22Rv1 (cell line): ENCODE results near the gene THADA.

Experiments
- CTCF ChIP-seq: fragments of 450-650 bp; IDR thresholded peaks from 2 replicates; pipeline ENCODE4 v1.5.1; 2017; ENCODE audit warnings: mild to moderate bottlenecking
- ZFX ChIP-seq: fragments of 450-650 bp; IDR thresholded peaks from 2 replicates; pipeline ENCODE4 v1.6.1; 2017; ENCODE audit warnings: antibody characterized with exemption, borderline replicate concordance

GRCh38 chr2:43328133-43328532, 267.7 kb downstream of the THADA start:
- TF ChIP-seq CTCF, result no peak
- no peak for TF ChIP-seq ZFX
